PC-9 (cell line): ENCODE data around the gene TYROBP.

Experiments used
- EZH2 ChIP-seq: fragments of 200-600 bp; sonication (generic); IDR thresholded peaks from 2 replicates; pipeline ENCODE4 v1.8.0; 2017; ENCODE audit warnings: antibody characterized with exemption, low read depth
- TF ChIP-seq, protein P1 (sequence below): fragments of 200-600 bp; sonication (generic); conservative IDR thresholded peaks from 2 replicates; pipeline ENCODE4 v1.6.1; 2017; ENCODE audit warnings: mixed run types, antibody characterized with exemption, mild to moderate bottlenecking, moderate library complexity

GRCh38 chr19:35879770-35880317 lies 28.3 kb downstream of the TYROBP start:
- no peak for TF ChIP-seq EZH2
- TF ChIP-seq, protein P1, sequence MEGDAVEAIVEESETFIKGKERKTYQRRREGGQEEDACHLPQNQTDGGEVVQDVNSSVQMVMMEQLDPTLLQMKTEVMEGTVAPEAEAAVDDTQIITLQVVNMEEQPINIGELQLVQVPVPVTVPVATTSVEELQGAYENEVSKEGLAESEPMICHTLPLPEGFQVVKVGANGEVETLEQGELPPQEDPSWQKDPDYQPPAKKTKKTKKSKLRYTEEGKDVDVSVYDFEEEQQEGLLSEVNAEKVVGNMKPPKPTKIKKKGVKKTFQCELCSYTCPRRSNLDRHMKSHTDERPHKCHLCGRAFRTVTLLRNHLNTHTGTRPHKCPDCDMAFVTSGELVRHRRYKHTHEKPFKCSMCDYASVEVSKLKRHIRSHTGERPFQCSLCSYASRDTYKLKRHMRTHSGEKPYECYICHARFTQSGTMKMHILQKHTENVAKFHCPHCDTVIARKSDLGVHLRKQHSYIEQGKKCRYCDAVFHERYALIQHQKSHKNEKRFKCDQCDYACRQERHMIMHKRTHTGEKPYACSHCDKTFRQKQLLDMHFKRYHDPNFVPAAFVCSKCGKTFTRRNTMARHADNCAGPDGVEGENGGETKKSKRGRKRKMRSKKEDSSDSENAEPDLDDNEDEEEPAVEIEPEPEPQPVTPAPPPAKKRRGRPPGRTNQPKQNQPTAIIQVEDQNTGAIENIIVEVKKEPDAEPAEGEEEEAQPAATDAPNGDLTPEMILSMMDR = no peak
